HepG2 (cell line): ENCODE measurements around the gene EGF. TPM values are rescaled to one million over a fixed set of nuclear protein-coding genes. Genes with fewer than 3 reads are reported as not detected.
A peak's percentile ranks its signal among the peaks of the same experiment; 100 is the strongest.

Experiments
- CEBPB ChIP-seq: IDR thresholded peaks from 2 replicates; pipeline ENCODE4 v1.6.1; 2011; ENCODE audit warnings: low read depth, low read length, improper control_type of control experiment, borderline replicate concordance
- CEBPZ ChIP-seq: IDR thresholded peaks from 2 replicates; pipeline ENCODE4 v1.6.1; 2012; ENCODE audit warnings: low read length, improper control_type of control experiment
- GATAD2A ChIP-seq: IDR thresholded peaks from 2 replicates; pipeline ENCODE4 v1.6.1; 2016
- HMGA1 ChIP-seq: sonication (generic); formaldehyde crosslinking; conservative IDR thresholded peaks from 2 replicates; pipeline ENCODE4 v1.4.0; 2020; ENCODE audit warnings: missing genetic modification reagents
- MIER3 ChIP-seq: IDR thresholded peaks from 2 replicates; pipeline ENCODE4 v1.6.1; 2016; ENCODE audit warnings: missing compliant biosample characterization, borderline replicate concordance
- MXI1 ChIP-seq: IDR thresholded peaks from 3 replicates; pipeline ENCODE4 v1.6.1; 2012; ENCODE audit warnings: low read depth, low read length, inconsistent platforms, borderline replicate concordance
- SOX13 ChIP-seq, 3 experiments: fragments of 450-650 bp in 1 of 3; sonication (generic) in 1 of 3; formaldehyde crosslinking in 1 of 3; IDR thresholded peaks in 2 of 3; conservative IDR thresholded peaks in 1 of 3; 2 replicates each; pipeline versions ENCODE4 v1.5.0 to v1.6.1; 2016 to 2020; ENCODE audit warnings: antibody characterized with exemption in 1 of 3, mild to moderate bottlenecking in 1 of 3, missing compliant biosample characterization in 1 of 3, missing genetic modification reagents in 1 of 3, moderate library complexity in 1 of 3
- SUZ12 ChIP-seq: fragments of 150-350 bp; IDR thresholded peaks from 2 replicates; pipeline ENCODE4 v1.6.1; 2014; ENCODE audit warnings: low read depth, low read length
- THAP11 ChIP-seq: IDR thresholded peaks from 2 replicates; pipeline ENCODE4 v1.6.1; 2016; ENCODE audit warnings: missing biosample characterization, missing genetic modification reagents
- TOPORS ChIP-seq: sonication (generic); formaldehyde crosslinking; IDR thresholded peaks from 2 replicates; pipeline ENCODE4 v1.8.0; 2023; ENCODE audit warnings: mild to moderate bottlenecking, missing genetic modification reagents
- UBTF ChIP-seq: sonication (generic); formaldehyde crosslinking; IDR thresholded peaks from 2 replicates; pipeline ENCODE4 v1.4.0; 2020; ENCODE audit warnings: mild to moderate bottlenecking, missing genetic modification reagents
- ZMYM2 ChIP-seq: sonication (generic); formaldehyde crosslinking; IDR thresholded peaks from 2 replicates; pipeline ENCODE4 v1.8.0; 2022; ENCODE audit warnings: mild to moderate bottlenecking, missing genetic modification reagents
- ZNF317 ChIP-seq: sonication (generic); formaldehyde crosslinking; IDR thresholded peaks from 2 replicates; pipeline ENCODE4 v1.5.0; 2020; ENCODE audit warnings: mild to moderate bottlenecking, missing genetic modification reagents
- ZNF468 ChIP-seq: sonication (generic); formaldehyde crosslinking; IDR thresholded peaks from 2 replicates; pipeline ENCODE4 v1.8.0; 2022; ENCODE audit warnings: mild to moderate bottlenecking, moderate library complexity, missing genetic modification reagents
- ZNF788 ChIP-seq: sonication (generic); formaldehyde crosslinking; IDR thresholded peaks from 2 replicates; pipeline ENCODE4 v1.5.0; 2020; ENCODE audit warnings: mild to moderate bottlenecking, missing genetic modification reagents, borderline replicate concordance
- ZNF883 ChIP-seq: sonication (generic); formaldehyde crosslinking; IDR thresholded peaks from 2 replicates; pipeline ENCODE4 v1.5.1; 2020; ENCODE audit warnings: mild to moderate bottlenecking, missing genetic modification reagents; ENCODE audit errors: not compliant biosample characterization
- ZZZ3 ChIP-seq: sonication (generic); formaldehyde crosslinking; IDR thresholded peaks from 2 replicates; pipeline ENCODE4 v1.4.0; 2020; ENCODE audit warnings: missing genetic modification reagents, mild to moderate bottlenecking, borderline replicate concordance
- polyA plus RNA-seq, 8 experiments: library from polyadenylated mRNA; depleted of rRNA in 3 of 8; stranded (reverse) in 7 of 8; unstranded in 1 of 8; fragments of >200 nt; fragmentation: Illumina TruSeq in 4 of 8; extraction: Trizol in 4 of 8; gene quantifications; 2 replicates each; pipeline versions ENCODE4 v1.2.1 to v1.2.3, GENCODE V29; 2011 to 2016; ENCODE audit warnings: low read depth in 4 of 8, missing spikeins in 1 of 8, mixed read lengths in 1 of 8; ENCODE audit not compliant: insufficient read depth in 1 of 8
- total RNA-seq, 5 experiments: library from RNA; depleted of rRNA; stranded (reverse); fragments of >200 nt; fragmentation: Illumina TruSeq; extraction: Trizol; gene quantifications; 2 replicates each; pipeline ENCODE4 v1.2.3, GENCODE V29; 2016; ENCODE audit warnings: low read depth in 1 of 5
- TF ChIP-seq, protein P1 (sequence below): sonication (generic); formaldehyde crosslinking; IDR thresholded peaks from 2 replicates; pipeline ENCODE4 v1.4.0; 2020; ENCODE audit warnings: missing genetic modification reagents
- TF ChIP-seq, protein P2 (sequence below): sonication (generic); formaldehyde crosslinking; IDR thresholded peaks from 2 replicates; pipeline ENCODE4 v1.8.1; 2023; ENCODE audit warnings: mild to moderate bottlenecking, missing genetic modification reagents

EGF gene
- total and polyA plus RNA-seq, 2 of the 13 experiments (the other 11 are each of a cell fraction or from before 2014, with no cell fraction given) = 0.07 to 0.08 TPM

GRCh38 chr4:109945056-109945455, 32.4 kb downstream of the EGF start (continued):
- TF ChIP-seq CEBPZ (no peak), ZNF788 (no peak), CEBPB (peak; percentile 81), TOPORS (CRISPR knock-in tag) (no peak), UBTF (CRISPR knock-in tag) (no peak), GATAD2A (CRISPR knock-in tag) (peak; percentile 27; the same call in 1 of the 2 replicates), ZNF317 (no peak), THAP11 (CRISPR knock-in tag) (no peak), ZZZ3 (CRISPR knock-in tag) (no peak), SOX13 (IDR thresholded peaks at IDR 0.05) (no peak), SOX13 (CRISPR knock-in tag; conservative IDR thresholded peaks at IDR 0.05 in 1 of 2, IDR thresholded peaks at IDR 0.05 in 1 of 2) (peak in 1 of 2 experiments; percentile 31; a peak in 1 of 4 replicates), MXI1 (no peak), HMGA1 (CRISPR knock-in tag) (no peak), ZMYM2 (CRISPR knock-in tag) (no peak), MIER3 (CRISPR knock-in tag) (no peak), ZNF883 (CRISPR knock-in tag) (no peak), SUZ12 (no peak), ZNF468 (CRISPR knock-in tag) (no peak)
- TF ChIP-seq, protein P1, sequence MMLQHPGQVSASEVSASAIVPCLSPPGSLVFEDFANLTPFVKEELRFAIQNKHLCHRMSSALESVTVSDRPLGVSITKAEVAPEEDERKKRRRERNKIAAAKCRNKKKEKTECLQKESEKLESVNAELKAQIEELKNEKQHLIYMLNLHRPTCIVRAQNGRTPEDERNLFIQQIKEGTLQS (CRISPR knock-in tag) = peak; percentile 89
- TF ChIP-seq, protein P2, sequence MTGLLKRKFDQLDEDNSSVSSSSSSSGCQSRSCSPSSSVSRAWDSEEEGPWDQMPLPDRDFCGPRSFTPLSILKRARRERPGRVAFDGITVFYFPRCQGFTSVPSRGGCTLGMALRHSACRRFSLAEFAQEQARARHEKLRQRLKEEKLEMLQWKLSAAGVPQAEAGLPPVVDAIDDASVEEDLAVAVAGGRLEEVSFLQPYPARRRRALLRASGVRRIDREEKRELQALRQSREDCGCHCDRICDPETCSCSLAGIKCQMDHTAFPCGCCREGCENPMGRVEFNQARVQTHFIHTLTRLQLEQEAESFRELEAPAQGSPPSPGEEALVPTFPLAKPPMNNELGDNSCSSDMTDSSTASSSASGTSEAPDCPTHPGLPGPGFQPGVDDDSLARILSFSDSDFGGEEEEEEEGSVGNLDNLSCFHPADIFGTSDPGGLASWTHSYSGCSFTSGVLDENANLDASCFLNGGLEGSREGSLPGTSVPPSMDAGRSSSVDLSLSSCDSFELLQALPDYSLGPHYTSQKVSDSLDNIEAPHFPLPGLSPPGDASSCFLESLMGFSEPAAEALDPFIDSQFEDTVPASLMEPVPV (CRISPR knock-in tag) = no peak
- TF ChIP-seq, all 625 proteins: peak for 15
